HEK293T (cell line): ENCODE results near the gene CHRM1.

Experiments used
- CTCF ChIA-PET: fragments of 350-600 bp; formaldehyde crosslinking; extraction: SDS; loops from one replicate; lab custom pipeline; 2021; ENCODE audit warnings: antibody characterized with exemption, inconsistent platforms; lab: Yijun Ruan, JAX
- POLR2A ChIA-PET: fragments of 350-600 bp; formaldehyde crosslinking; extraction: SDS; loops from one replicate; lab custom pipeline; 2020; ENCODE audit warnings: antibody characterized with exemption, inconsistent platforms; lab: Yijun Ruan, JAX
- DNase-seq: peaks from one replicate; pipeline ENCODE4 v3.0.0; 2012; ENCODE audit warnings: mixed read lengths; ENCODE audit errors: extremely low spot score
- ARNT ChIP-seq: fragments of 450-650 bp; IDR thresholded peaks from 2 replicates; pipeline ENCODE4 v1.6.1; 2017; ENCODE audit warnings: mild to moderate bottlenecking
- BHLHE40 ChIP-seq: fragments of 450-650 bp; IDR thresholded peaks from 2 replicates; pipeline ENCODE4 v1.6.1; 2016; ENCODE audit warnings: mild to moderate bottlenecking, moderate library complexity, borderline replicate concordance
- CTBP1 ChIP-seq: fragments of 450-650 bp; IDR thresholded peaks from 2 replicates; pipeline ENCODE4 v1.6.1; 2016; ENCODE audit warnings: borderline replicate concordance
- ELF4 ChIP-seq: fragments of 450-650 bp; IDR thresholded peaks from 2 replicates; pipeline ENCODE4 v1.6.1; 2017; ENCODE audit warnings: antibody characterized with exemption
- FOXA1 ChIP-seq: fragments of 450-650 bp; IDR thresholded peaks from 2 replicates; pipeline ENCODE4 v1.6.1; 2016; ENCODE audit warnings: mild to moderate bottlenecking
- FOXK2 ChIP-seq: fragments of 450-650 bp; IDR thresholded peaks from 2 replicates; pipeline ENCODE4 v1.6.1; 2016; ENCODE audit warnings: mild to moderate bottlenecking
- FOXM1 ChIP-seq: fragments of 450-650 bp; IDR thresholded peaks from 2 replicates; pipeline ENCODE4 v1.6.1; 2017; ENCODE audit warnings: mild to moderate bottlenecking, borderline replicate concordance
- HDGF ChIP-seq: fragments of 450-650 bp; IDR thresholded peaks from 2 replicates; pipeline ENCODE4 v1.6.1; 2017; ENCODE audit warnings: antibody characterized with exemption, borderline replicate concordance
- L3MBTL2 ChIP-seq: fragments of 450-650 bp; conservative IDR thresholded peaks from 2 replicates; pipeline ENCODE4 v1.6.1; 2016; ENCODE audit warnings: mild to moderate bottlenecking
- LEF1 ChIP-seq: fragments of 450-650 bp; IDR thresholded peaks from 2 replicates; pipeline ENCODE4 v1.6.1; 2017; ENCODE audit warnings: mild to moderate bottlenecking, borderline replicate concordance
- NFRKB ChIP-seq: fragments of 450-650 bp; IDR thresholded peaks from 2 replicates; pipeline ENCODE4 v1.6.1; 2016; ENCODE audit warnings: mild to moderate bottlenecking, moderate library complexity
- SP1 ChIP-seq: fragments of 450-650 bp; IDR thresholded peaks from 2 replicates; pipeline ENCODE4 v1.6.1; 2017
- SUZ12 ChIP-seq: fragments of 450-650 bp; IDR thresholded peaks from 2 replicates; pipeline ENCODE4 v1.6.1; 2016; ENCODE audit warnings: mild to moderate bottlenecking
- TARDBP ChIP-seq: fragments of 450-650 bp; IDR thresholded peaks from 2 replicates; pipeline ENCODE4 v1.6.1; 2016
- ZNF384 ChIP-seq: fragments of 450-650 bp; IDR thresholded peaks from 2 replicates; pipeline ENCODE4 v1.6.1; 2016
- TF ChIP-seq, protein P1 (sequence below): fragments of 450-650 bp; IDR thresholded peaks from 2 replicates; pipeline ENCODE4 v1.6.1; 2016

Gene CHRM1

DNA sequence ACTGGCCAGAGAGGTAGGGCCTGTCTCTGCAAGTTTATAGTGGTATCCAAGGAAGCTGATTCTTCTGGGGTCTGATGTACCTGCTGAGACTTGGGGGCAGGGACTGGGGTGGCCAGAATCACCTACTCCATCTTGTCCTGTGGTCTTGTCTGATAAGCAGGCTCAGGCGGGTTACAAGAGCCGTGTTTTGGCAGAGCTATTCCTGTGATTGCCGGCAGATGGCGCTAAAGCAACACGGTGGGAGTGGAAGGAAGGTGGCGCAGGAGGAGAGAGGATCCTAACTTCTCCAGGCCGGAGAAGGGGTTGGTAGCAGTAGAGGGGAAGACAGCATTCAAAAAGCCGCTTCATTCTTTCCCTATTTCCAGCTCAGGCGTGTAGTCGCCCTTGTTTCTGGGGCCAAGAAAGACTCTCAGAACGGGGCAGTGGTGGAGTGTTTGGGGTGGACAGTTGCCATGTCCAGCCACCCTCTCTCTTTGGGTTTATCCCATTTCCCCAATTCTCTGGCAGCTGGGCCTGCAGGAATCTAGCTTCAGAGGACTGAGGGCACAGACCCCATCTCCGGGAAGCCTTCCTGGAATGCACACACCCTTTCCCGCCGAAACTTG lies 15.1 kb downstream of the CHRM1 start:
- TF ChIP-seq NFRKB = no peak
- TF ChIP-seq SUZ12 = no peak
- TF ChIP-seq, protein P1, sequence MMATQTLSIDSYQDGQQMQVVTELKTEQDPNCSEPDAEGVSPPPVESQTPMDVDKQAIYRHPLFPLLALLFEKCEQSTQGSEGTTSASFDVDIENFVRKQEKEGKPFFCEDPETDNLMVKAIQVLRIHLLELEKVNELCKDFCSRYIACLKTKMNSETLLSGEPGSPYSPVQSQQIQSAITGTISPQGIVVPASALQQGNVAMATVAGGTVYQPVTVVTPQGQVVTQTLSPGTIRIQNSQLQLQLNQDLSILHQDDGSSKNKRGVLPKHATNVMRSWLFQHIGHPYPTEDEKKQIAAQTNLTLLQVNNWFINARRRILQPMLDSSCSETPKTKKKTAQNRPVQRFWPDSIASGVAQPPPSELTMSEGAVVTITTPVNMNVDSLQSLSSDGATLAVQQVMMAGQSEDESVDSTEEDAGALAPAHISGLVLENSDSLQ = no peak
- no peak for TF ChIP-seq ZNF384
- no peak for TF ChIP-seq CTBP1
- no peak for TF ChIP-seq L3MBTL2
- TF ChIP-seq HDGF = no peak
- TF ChIP-seq ARNT = no peak
- TF ChIP-seq FOXM1 = no peak
- no peak for TF ChIP-seq ELF4
- TF ChIP-seq TARDBP = no peak
- POLR2A ChIA-PET = interaction anchor here (1.1 to 1.8 kb wide), 5 partner anchors 19 to 152 kb away, joined by 3 to 6 read pairs (median 4); partner anchors contain the start of gene ZBTB3
- DNase-seq = peak; percentile 87
- CTCF ChIA-PET = interaction anchor here (0.5 to 6.7 kb wide), 21 partner anchors 8 to 210 kb away, joined by 3 to 130 read pairs (median 4); partner anchors contain the start of gene SLC22A8

DNA sequence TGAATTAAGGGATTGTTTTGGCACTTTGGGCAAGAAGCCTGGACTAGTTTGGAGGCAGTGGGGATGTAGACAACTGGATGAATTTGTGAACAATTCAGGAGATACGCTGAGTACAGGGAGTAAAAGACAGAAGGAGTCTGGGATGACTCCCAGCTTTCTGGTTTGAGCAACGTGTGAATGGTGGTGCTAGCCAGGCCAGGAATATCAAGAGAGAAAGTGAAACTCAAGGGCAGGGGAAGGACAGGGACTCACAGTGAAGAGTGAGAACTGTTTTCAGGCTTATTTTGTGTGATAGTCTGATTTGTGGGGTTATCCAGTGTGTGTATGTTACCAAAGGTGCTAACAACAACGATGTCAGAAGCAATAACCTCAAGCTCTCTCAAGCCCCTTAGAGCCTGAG lies 15.9 kb downstream of the CHRM1 start:
- ChIA-PET CTCF (interaction anchor here (0.7 to 6.7 kb wide), 18 partner anchors 8 to 234 kb away, joined by 3 to 130 read pairs (median 4); partner anchors contain the start of gene SLC22A8), POLR2A (interaction anchor here (1.2 to 1.5 kb wide), 2 partner anchors 118 to 151 kb away, joined by 3 to 6 read pairs; partner anchors contain the start of gene ZBTB3)
- TF ChIP-seq LEF1 = no peak
- no peak for TF ChIP-seq SUZ12
- no peak for TF ChIP-seq FOXK2
- no peak for TF ChIP-seq ARNT
- no peak for TF ChIP-seq HDGF
- TF ChIP-seq CTBP1 = no peak
- no peak for TF ChIP-seq ELF4
- no peak for TF ChIP-seq BHLHE40
- no peak for TF ChIP-seq FOXA1
- TF ChIP-seq TARDBP = no peak
- TF ChIP-seq L3MBTL2 = no peak
- no peak for TF ChIP-seq FOXM1
- no peak for TF ChIP-seq ZNF384
- no peak for TF ChIP-seq NFRKB
- TF ChIP-seq, protein P1 = no peak
- TF ChIP-seq SP1 = no peak
- no peak for DNase-seq

DNA sequence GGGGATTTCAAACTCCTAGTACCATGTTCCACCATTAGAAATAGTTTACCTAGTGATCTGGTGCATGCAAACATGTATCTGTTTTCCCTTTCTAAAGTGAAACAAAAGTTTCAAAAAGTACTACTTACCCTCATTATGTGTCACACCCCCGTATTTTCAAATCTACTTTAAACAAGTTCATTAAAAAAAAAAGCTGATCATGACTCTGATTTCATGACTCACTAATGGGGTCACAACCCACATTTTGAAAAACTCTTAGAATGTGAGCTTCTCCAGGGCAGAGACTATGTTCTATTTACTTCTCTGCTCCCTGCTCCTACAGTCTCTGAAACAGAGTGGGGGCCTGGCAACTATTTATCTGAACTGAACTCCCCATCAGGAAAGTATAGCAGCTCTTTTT lies 18.2 kb downstream of the CHRM1 start:
- no peak for TF ChIP-seq LEF1
- no peak for TF ChIP-seq ARNT
- no peak for TF ChIP-seq ZNF384
- POLR2A ChIA-PET = interaction anchor here (1.3 kb wide), 1 partner anchor 63 kb away, joined by 3 read pairs; no protein-coding TSS in a partner anchor
- no peak for DNase-seq
- CTCF ChIA-PET = interaction anchor here (0.6 to 6.7 kb wide), 3 partner anchors 44 to 118 kb away, joined by 3 to 130 read pairs (median 3); no protein-coding TSS in a partner anchor

DNA sequence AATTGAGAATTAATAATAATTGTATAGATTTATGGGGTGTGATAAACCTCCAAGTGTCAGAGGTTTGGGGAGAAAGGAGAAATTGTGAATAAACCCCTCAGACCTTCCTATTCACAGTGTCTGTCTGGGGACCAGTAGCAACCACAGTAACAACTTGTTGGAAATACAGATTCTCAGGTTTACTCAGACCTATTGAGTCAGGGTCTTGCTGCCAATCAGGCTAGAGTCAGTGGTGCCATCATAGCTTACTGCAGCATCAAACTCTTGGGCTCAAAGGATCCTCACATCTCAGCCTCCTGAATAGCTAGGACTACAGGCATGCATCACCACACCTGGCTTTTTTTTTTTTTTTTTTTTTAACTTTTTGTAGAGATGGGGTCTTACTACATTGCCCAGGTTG lies 23.1 kb downstream of the CHRM1 start:
- POLR2A ChIA-PET = no interaction called here
- no peak for DNase-seq
- CTCF ChIA-PET = interaction anchor here (1.3 kb wide), 1 partner anchor 8 kb away, joined by 4 read pairs; no protein-coding TSS in a partner anchor
- TF ChIP-seq SUZ12 = no peak
- TF ChIP-seq ZNF384 = 0 out of 2 replicates have a peak, but pooled peaks have one; percentile 19
- TF ChIP-seq FOXK2 = no peak

DNA sequence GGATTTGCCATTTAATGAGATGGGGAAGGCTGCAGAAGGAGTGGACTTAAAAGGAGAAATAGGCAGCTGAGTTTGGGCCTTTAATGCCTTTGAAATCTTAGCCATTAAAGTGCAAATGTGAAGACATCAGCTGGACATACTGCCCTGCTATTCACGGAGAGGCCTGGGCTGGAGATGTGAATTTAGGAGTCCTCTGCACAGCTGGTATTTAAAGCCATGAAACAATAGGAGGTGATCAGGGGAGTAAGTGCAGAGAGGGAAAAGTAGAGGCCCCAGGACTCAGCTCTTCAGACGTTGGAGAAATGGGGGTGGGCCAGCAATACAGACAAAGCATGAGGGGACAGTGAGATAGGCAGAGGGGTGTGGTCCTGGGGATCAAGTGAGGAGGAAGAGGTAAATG lies 23.9 kb downstream of the CHRM1 start:
- TF ChIP-seq BHLHE40 (no peak), ELF4 (no peak), SP1 (no peak), TARDBP (no peak), FOXK2 (no peak), ARNT (no peak), L3MBTL2 (no peak), NFRKB (no peak), SUZ12 (no peak)
- POLR2A ChIA-PET = interaction anchor here (1.1 kb wide), 1 partner anchor 218 kb away, joined by 3 read pairs; no protein-coding TSS in a partner anchor
- CTCF ChIA-PET = interaction anchor here (1.1 to 1.3 kb wide), 2 partner anchors 8 to 9 kb away, joined by 3 to 4 read pairs; no protein-coding TSS in a partner anchor
- no peak for DNase-seq

DNA sequence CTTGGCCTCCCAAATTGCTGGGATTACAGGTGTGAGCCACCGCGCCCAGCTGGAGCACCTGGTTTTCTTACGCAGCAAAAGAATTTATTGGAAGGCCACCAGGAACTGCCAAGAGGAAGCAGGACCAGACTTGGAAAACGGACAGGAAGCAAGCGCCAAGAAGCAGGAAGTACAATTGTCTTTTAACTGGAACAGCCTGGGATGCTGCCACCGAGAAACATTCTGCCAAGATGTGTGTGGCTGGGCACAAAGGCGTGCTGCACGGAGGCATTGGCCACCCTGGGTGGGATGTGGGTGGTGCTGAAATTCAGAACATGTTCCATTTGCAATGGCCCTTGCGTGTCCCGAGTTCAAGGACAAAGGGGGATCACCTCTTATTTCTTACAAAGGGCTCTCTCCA lies 25.1 kb downstream of the CHRM1 start:
- ChIA-PET POLR2A (no interaction called here), CTCF (no interaction called here)
- TF ChIP-seq FOXM1 (no peak), FOXK2 (no peak), ARNT (no peak)
- no peak for DNase-seq

DNA sequence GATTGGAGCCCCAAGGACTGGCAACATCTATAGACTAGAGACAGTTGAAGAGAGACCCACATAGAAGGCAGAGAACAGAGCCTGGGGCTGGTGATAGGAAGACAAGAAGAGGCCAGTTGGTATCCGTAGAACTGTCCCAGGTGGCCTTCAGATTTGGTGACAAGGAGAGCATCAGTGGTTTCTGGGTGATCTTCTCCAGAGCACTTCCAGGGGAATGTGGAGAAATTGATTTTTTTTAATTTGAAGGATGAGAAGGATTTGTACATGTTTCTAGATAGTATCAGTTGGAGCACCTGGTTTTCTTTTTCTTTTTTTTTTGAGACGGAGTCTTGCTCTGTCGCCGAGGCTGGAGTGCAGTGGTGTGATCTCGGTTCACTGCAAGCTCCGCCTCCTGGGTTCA lies 25.7 kb downstream of the CHRM1 start:
- no peak for TF ChIP-seq CTBP1
- TF ChIP-seq ARNT = no peak
- TF ChIP-seq FOXM1 = no peak
- TF ChIP-seq, protein P1 = no peak
- POLR2A ChIA-PET = interaction anchor here (1.0 to 1.3 kb wide), 3 partner anchors 15 to 54 kb away, joined by 3 read pairs; partner anchors contain the start of gene SLC3A2
- CTCF ChIA-PET = no interaction called here
- DNase-seq = no peak
